ENCODE data around the gene ATOH7.
"Not testable (repeated sequence)": the region's sequence is repeated elsewhere in the genome, so short reads cannot be mapped to it uniquely, and the experiment has no call there.

The ATOH7 gene

GRCh38 chr10:68235581-68235980, 3.7 kb upstream of the ATOH7 start:
- DNase-seq, result no peak

- no peak for DNase-seq
Observed at GRCh38 chr10:68235111-68235510, 3.2 kb upstream of the ATOH7 start.

GRCh38 chr10:68233046-68233445, 1.1 kb upstream of the ATOH7 start:
- DNase-seq, result no peak

- DNase-seq, result peak; percentile 26
Observed at GRCh38 chr10:68231106-68231816, 652 bp downstream of the ATOH7 start.

GRCh38 chr10:68230268-68230667, 1.6 kb downstream of the ATOH7 start:
- DNase-seq, result no peak

- no peak for DNase-seq
Observed at GRCh38 chr10:68224810-68225209, 7.1 kb downstream of the ATOH7 start.

GRCh38 chr10:68223535-68224165, 8.3 kb downstream of the ATOH7 start:
- DNase-seq, result no peak

- no peak for DNase-seq
Observed at GRCh38 chr10:68222391-68222790, 9.5 kb downstream of the ATOH7 start.

GRCh38 chr10:68221196-68221595, 10.7 kb downstream of the ATOH7 start:
- no peak for DNase-seq

GRCh38 chr10:68218786-68219185, 13.1 kb downstream of the ATOH7 start:
- DNase-seq, result no peak

- no peak for DNase-seq
Observed at GRCh38 chr10:68212721-68213352, 19.1 kb downstream of the ATOH7 start.

GRCh38 chr10:68211669-68212068, 20.2 kb downstream of the ATOH7 start:
- no peak for DNase-seq

- peak; percentile 12 for DNase-seq
Observed at GRCh38 chr10:68208424-68209042, 23.4 kb downstream of the ATOH7 start.

GRCh38 chr10:68202960-68203353, 29.0 kb downstream of the ATOH7 start:
- DNase-seq, result no peak

- no peak for DNase-seq
Observed at GRCh38 chr10:68196701-68197100, 35.2 kb downstream of the ATOH7 start.

- DNase-seq, result not testable (repeated sequence)
Observed at GRCh38 chr10:68195776-68196175, 36.1 kb downstream of the ATOH7 start.

GRCh38 chr10:68194290-68194689, 37.6 kb downstream of the ATOH7 start:
- no peak for DNase-seq

GRCh38 chr10:68192113-68192512, 39.8 kb downstream of the ATOH7 start:
- DNase-seq, result no peak

- DNase-seq, result no peak
Observed at GRCh38 chr10:68188835-68189234, 43.1 kb downstream of the ATOH7 start.

GRCh38 chr10:68185085-68185484, 46.8 kb downstream of the ATOH7 start:
- no peak for DNase-seq

GRCh38 chr10:68184546-68184945, 47.4 kb downstream of the ATOH7 start:
- no peak for DNase-seq
